Neural cell (in vitro differentiated cells): Measurements from ENCODE around the gene SMIM22. TPM values are rescaled to one million over a fixed set of nuclear protein-coding genes. Genes with fewer than 3 reads are reported as not detected.
"Not testable (repeated sequence)": the region's sequence is repeated elsewhere in the genome, so short reads cannot be mapped to it uniquely, and the experiment has no call there.

Experiments used
- H2AFZ ChIP-seq: fragments of 200-600, 300-800 bp; sonication (generic), shearing (Covaris generic); 2 replicates; pipeline ENCODE4 v1.6.0; 2014; ENCODE audit warnings: low read depth, mild to moderate bottlenecking, antibody characterized with exemption, low read length, moderate library complexity
- H3F3A ChIP-seq: fragments of 200-600 bp; shearing (Covaris generic); 2 replicates; pipeline ENCODE4 v1.6.1; 2016; ENCODE audit warnings: mild to moderate bottlenecking, moderate library complexity, mixed read lengths, antibody characterized with exemption, low read length; ENCODE audit not compliant: insufficient read depth, poor library complexity, severe bottlenecking
- H3K27ac ChIP-seq: fragments of 200-600, 300-800 bp; sonication (generic), shearing (Covaris generic); 2 replicates; pipeline ENCODE4 v1.5.1; 2014; ENCODE audit warnings: mild to moderate bottlenecking, low read length, moderate library complexity
- H3K27me3 ChIP-seq: fragments of 300-800, 200-600 bp; sonication (generic), shearing (Covaris generic); 2 replicates; pipeline ENCODE4 v1.6.0; 2014; ENCODE audit warnings: mild to moderate bottlenecking, low read depth, low read length, moderate library complexity; ENCODE audit not compliant: insufficient read depth
- H3K36me3 ChIP-seq: fragments of 300-800, 200-600 bp; sonication (generic), shearing (Covaris generic); 2 replicates; pipeline ENCODE4 v1.5.1; 2014; ENCODE audit warnings: mild to moderate bottlenecking, antibody characterized with exemption, low read length, moderate library complexity; ENCODE audit not compliant: insufficient read depth
- H3K4me2 ChIP-seq: fragments of 300-800, 200-600 bp; sonication (generic), shearing (Covaris generic); 2 replicates; pipeline ENCODE4 v1.6.0; 2014; ENCODE audit warnings: mild to moderate bottlenecking, low read length
- H3K4me3 ChIP-seq: fragments of 300-800, 200-600 bp; sonication (generic), shearing (Covaris generic); 2 replicates; pipeline ENCODE4 v1.5.1; 2014; ENCODE audit warnings: mild to moderate bottlenecking, low read length, moderate library complexity
- H3K79me2 ChIP-seq: fragments of 200-600 bp; shearing (Covaris generic); replicated peaks from 2 replicates; pipeline ENCODE4 v1.6.0; 2014; ENCODE audit warnings: mild to moderate bottlenecking, low read length, moderate library complexity; ENCODE audit not compliant: insufficient read depth
- H3K9ac ChIP-seq: fragments of 300-800, 200-600 bp; sonication (generic), shearing (Covaris generic); 2 replicates; pipeline ENCODE4 v1.6.1; 2016; ENCODE audit warnings: mild to moderate bottlenecking, low read length, mixed read lengths
- H3K9me2 ChIP-seq: fragments of 200-600 bp; shearing (Covaris generic); 2 replicates; pipeline ENCODE4 v1.6.1; 2016; ENCODE audit warnings: mild to moderate bottlenecking, low read length, mixed read lengths; ENCODE audit not compliant: insufficient read depth
- H3K9me3 ChIP-seq: fragments of 200-600, 300-800 bp; sonication (generic), shearing (Covaris generic); 2 replicates; pipeline ENCODE4 v1.6.1; 2016; ENCODE audit warnings: mild to moderate bottlenecking, mixed run types, low read length, moderate library complexity, mixed read lengths
- H4K20me1 ChIP-seq: fragments of 200-600 bp; shearing (Covaris generic); 2 replicates; pipeline ENCODE4 v1.6.1; 2016; ENCODE audit warnings: mild to moderate bottlenecking, mixed run types; ENCODE audit not compliant: insufficient read depth
- CTCF ChIP-seq: fragments of 450-650 bp; IDR thresholded peaks from 2 replicates; pipeline ENCODE4 v1.5.1; 2014; ENCODE audit warnings: antibody characterized with exemption, mild to moderate bottlenecking, moderate library complexity; ENCODE audit not compliant: poor library complexity, severe bottlenecking
- EP300 ChIP-seq: fragments of 450-650 bp; conservative IDR thresholded peaks from 2 replicates; pipeline ENCODE4 v1.6.1; 2014; ENCODE audit warnings: antibody characterized with exemption, mild to moderate bottlenecking, moderate library complexity; ENCODE audit not compliant: poor library complexity, severe bottlenecking
- EZH2 ChIP-seq: fragments of 200-600, 300-800 bp; shearing (Covaris generic), sonication (generic); IDR thresholded peaks from 2 replicates; pipeline ENCODE4 v1.6.1; 2014; ENCODE audit warnings: antibody characterized with exemption, low read length, borderline replicate concordance, mild to moderate bottlenecking; ENCODE audit not compliant: insufficient read depth, poor library complexity, severe bottlenecking
- MXI1 ChIP-seq: fragments of 450-650 bp; conservative IDR thresholded peaks from 2 replicates; pipeline ENCODE4 v1.6.1; 2014; ENCODE audit warnings: antibody characterized with exemption, mild to moderate bottlenecking; ENCODE audit not compliant: poor library complexity, severe bottlenecking
- POLR2AphosphoS5 ChIP-seq: IDR thresholded peaks from 2 replicates; pipeline ENCODE4 v1.6.1; 2012
- RAD21 ChIP-seq: fragments of 450-650 bp; conservative IDR thresholded peaks from 2 replicates; pipeline ENCODE4 v1.6.1; 2014; ENCODE audit warnings: antibody characterized with exemption, mild to moderate bottlenecking, moderate library complexity
- REST ChIP-seq: IDR thresholded peaks from 2 replicates; pipeline ENCODE4 v1.6.1; 2012; ENCODE audit warnings: borderline replicate concordance
- SMC3 ChIP-seq: fragments of 450-650 bp; conservative IDR thresholded peaks from 2 replicates; pipeline ENCODE4 v1.6.1; 2014; ENCODE audit warnings: antibody characterized with exemption, mild to moderate bottlenecking, moderate library complexity; ENCODE audit not compliant: poor library complexity
- TAF1 ChIP-seq: IDR thresholded peaks from 2 replicates; pipeline ENCODE4 v1.6.1; 2012; ENCODE audit warnings: low read depth
- polyA plus RNA-seq: library from polyadenylated mRNA; depleted of rRNA; stranded (reverse); fragments of >200 nt; gene quantifications from 2 replicates; pipeline ENCODE4 v1.2.3, GENCODE V29; 2014

Gene SMIM22
- polyA plus RNA-seq, 1 donor from 2014 or later: not detected

GRCh38 chr16:4783251-4783950, 11.8 kb upstream of the SMIM22 start:
- Histone ChIP-seq H3K36me3 (no peaks in the 10 kb centered on the region), H3K9me2 (no peaks in the 10 kb centered on the region), H3K9ac (no peak overlapping the region), H3K9me3 (no peaks in the 10 kb centered on the region), H3K27me3 (no peaks in the 10 kb centered on the region), H2AFZ (no peak overlapping the region), H4K20me1 (no peaks in the 10 kb centered on the region), H3F3A (no peaks in the 10 kb centered on the region), H3K4me3 (no peak overlapping the region), H3K79me2 (no peaks in the 10 kb centered on the region), H3K27ac (no peak overlapping the region), H3K4me2 (no peak overlapping the region)
- TF ChIP-seq POLR2AphosphoS5 (no peak), EP300 (no peak), TAF1 (no peak), MXI1 (no peak), CTCF (no peak), REST (no peak), EZH2 (no peak), RAD21 (no peak), SMC3 (no peak)

GRCh38 chr16:4783951-4784336, 11.2 kb upstream of the SMIM22 start:
- no peaks in the 10 kb centered on the region for H4K20me1 ChIP-seq
- H2AFZ ChIP-seq: no peak overlapping the region
- no peaks in the 10 kb centered on the region for H3K36me3 ChIP-seq
- no peaks in the 10 kb centered on the region for H3K79me2 ChIP-seq
- no peaks in the 10 kb centered on the region for H3K9me3 ChIP-seq
- TF ChIP-seq MXI1: no peak
- TF ChIP-seq TAF1: no peak
- no peak for TF ChIP-seq POLR2AphosphoS5
- TF ChIP-seq SMC3: no peak
- TF ChIP-seq RAD21: no peak
- TF ChIP-seq CTCF: no peak
- no peak for TF ChIP-seq EP300
- TF ChIP-seq REST: no peak
- TF ChIP-seq EZH2: no peak
- H3K4me3 ChIP-seq: no peak overlapping the region
- H3K9me2 ChIP-seq: no peaks in the 10 kb centered on the region
- no peaks in the 10 kb centered on the region for H3K27me3 ChIP-seq
- no peak overlapping the region for H3K9ac ChIP-seq
- H3K27ac ChIP-seq: no peak overlapping the region
- no peaks in the 10 kb centered on the region for H3F3A ChIP-seq
- no peak overlapping the region for H3K4me2 ChIP-seq

- H2AFZ ChIP-seq, H3K4me3 ChIP-seq, H3K27me3 ChIP-seq, H3K4me2 ChIP-seq, H3K9me2 ChIP-seq, H3K36me3 ChIP-seq, H3K9me3 ChIP-seq, H4K20me1 ChIP-seq, H3K27ac ChIP-seq, H3F3A ChIP-seq, H3K79me2 ChIP-seq, H3K9ac ChIP-seq: not testable (repeated sequence)
Measured at GRCh38 chr16:4784444-4784987, 10.7 kb upstream of the SMIM22 start.
